Measurements from ENCODE around the gene TRPV6.

TRPV6 gene

DNA sequence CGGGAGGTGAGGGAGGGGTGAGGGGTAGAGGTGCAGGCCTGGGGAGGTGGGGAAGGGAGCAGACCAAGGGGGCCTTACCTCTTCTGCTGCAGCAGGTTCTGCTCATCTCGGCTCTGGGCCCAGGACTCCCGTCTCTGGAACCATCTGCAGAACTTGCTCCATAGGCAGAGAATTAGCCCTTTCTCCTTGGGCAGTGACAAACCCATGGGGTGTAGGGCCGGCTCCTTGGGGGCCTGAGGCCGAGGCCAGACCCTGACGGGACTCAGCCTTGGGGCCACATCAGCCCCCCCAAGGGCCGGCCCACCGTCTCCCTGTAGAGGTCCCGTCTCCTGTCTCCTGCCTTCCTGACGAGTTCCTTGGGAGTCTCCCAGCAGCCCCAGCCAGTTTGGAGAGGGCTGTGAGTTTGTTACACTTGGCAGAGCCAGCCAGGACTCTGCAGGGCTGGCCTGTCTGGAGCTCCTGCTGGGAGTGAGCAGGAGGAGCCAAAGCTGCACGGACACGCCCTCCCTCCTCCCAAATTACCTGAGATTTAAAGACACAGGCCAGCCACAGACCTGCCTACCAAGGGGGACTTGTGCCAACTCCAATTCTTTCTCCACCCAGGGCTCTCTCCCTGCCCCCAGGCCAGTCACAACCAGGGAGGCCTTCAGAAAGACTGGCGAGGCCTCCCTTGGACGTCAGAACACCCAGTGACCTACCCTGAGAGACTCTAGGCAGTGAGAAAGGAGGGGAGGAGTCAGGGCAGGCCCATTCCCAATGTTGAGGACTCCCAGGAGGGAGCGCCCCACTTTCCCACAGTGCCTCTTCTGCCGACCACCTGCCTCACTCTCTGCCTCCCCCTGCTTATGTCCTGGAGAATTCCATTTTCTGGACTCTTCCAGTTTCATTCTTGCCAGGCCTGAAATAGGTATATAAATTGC lies at the start of gene TRPV6:
TSS of gene TRPV6 (minus strand) at position 435 of the 920 bp plus-strand sequence.
- no peak for DNase-seq

- DNase-seq, result no peak
Observed at GRCh38 chr7:142934056-142934455, 48.5 kb upstream of the TRPV6 start.

DNA sequence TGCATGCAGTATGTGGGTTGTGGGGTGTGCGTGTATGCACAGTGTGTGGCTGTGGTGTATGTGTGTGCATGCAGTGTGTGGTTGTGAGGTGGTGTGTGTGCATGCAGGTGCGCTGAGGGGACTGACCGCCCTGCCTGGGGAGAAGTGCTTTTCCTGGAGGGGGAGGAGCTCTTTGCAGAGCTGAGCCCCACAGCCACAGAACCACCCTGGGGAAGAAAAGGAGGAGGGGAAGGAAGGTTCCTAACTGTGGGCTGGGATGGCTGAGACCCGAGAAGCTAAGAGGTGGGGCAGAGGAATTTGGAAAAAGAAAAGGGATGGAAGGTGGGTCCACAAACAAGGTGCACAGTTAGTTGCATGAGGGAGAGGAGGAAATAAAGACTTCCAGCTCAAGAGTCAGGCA lies 48.1 kb upstream of the TRPV6 start, which contains the start of gene TRPV5:
TSS of gene TRPV5 (minus strand) at position 123 of the 400 bp plus-strand sequence. CDS start 287 bp downstream, outside the sequence.
- no peak for DNase-seq

GRCh38 chr7:142933092-142933475 lies 47.5 kb upstream of the TRPV6 start:
- no peak for DNase-seq

- no peak for DNase-seq
Observed at GRCh38 chr7:142932386-142933091, 47.0 kb upstream of the TRPV6 start.

DNA sequence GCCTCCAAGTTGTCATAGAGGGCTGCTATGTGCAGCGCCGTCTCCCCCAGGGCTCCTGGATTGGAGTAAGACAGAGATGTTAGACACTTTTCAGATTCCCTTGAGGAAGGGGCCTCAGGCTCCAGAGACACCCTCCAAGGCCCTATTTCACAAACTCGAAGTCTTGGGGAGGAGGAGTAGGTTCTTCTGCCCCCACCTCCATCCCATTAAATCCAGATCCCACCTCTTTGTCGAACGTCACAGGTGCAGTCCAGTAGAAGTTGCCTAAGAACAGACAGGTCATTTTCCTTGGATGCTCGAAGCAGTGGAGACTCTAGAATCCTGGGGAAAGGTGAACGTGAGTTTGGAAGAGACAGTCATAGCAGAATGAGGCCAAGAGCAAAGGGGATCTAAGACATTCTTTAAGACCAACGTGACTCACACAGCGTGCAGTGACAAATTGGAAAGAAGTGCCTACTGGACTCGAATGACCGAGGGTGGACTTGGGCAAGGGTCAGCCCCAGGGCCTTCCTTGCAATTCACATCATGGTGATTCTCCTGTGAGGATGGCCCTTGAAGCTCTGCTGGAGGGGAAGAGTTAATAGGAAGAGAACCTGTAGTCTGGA lies 44.7 kb upstream of the TRPV6 start:
- no peak for DNase-seq

GRCh38 chr7:142927949-142928348 lies 42.4 kb upstream of the TRPV6 start:
- DNase-seq, result no peak

- DNase-seq, result no peak
Observed at GRCh38 chr7:142927085-142927745, 41.7 kb upstream of the TRPV6 start.

DNA sequence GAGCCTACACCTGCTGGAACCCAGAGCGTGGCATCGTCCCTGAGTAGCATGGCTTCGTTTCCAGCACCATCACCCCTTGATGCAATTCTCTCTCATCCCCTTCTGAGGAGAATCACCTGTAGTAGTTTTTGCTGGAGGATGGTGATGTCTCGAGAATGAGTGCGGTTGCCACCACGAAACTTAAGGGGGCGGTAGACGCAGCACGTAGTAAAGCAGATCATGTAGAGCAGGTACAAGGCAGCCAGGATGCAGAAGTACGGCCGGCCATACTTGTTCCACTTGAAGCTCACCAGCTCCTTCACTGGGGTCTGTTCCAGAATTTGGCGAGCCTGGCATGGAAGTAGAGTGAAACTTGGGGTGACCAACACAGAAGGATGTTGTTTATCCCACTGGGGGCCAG lies 39.9 kb upstream of the TRPV6 start:
- DNase-seq, result no peak

DNA sequence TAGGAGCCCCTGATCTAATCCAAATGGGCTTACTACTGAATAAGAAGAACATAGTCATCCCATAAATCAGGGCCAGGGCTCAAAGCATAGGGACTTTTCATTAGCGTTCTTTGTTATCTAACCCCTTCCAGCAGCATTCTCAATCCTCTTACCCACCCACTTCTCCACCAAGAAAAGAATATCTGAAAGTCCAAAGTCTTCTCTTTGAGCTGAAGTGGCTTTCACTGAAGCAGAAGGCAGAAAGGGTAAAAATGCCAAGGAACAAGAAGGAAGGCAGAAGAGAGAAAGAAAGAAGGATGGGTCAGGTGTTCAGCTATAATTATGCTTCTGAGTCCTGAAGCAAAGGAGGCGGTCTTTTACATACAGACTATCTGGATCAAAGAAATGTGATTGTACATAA lies 37.8 kb upstream of the TRPV6 start:
- DNase-seq, result no peak

DNA sequence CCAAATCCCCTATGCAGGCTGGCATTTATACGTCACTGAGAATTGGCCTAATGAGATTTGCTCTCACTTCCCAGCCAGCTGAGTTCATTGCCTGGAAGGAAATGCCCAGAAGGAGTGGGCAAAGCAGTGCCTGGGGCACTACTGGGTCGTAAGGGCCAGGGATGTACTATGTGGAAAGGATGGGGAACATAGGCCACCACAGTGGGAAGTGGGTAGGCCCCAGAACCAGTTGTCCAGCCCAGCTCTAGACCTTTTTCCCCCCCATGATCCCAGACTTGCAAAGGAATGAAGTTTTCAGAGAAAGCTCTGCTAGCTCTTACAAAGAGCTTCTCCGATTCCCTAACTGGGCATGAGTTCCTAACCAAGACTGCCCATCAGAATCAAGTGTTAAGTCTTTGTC lies 34.1 kb upstream of the TRPV6 start:
- no peak for DNase-seq

GRCh38 chr7:142918901-142919300 lies 33.4 kb upstream of the TRPV6 start:
- DNase-seq, result no peak

- DNase-seq, result no peak
Observed at GRCh38 chr7:142917447-142917846, 31.9 kb upstream of the TRPV6 start.

- DNase-seq, result no peak
Observed at GRCh38 chr7:142916508-142916907, 31.0 kb upstream of the TRPV6 start.

DNA sequence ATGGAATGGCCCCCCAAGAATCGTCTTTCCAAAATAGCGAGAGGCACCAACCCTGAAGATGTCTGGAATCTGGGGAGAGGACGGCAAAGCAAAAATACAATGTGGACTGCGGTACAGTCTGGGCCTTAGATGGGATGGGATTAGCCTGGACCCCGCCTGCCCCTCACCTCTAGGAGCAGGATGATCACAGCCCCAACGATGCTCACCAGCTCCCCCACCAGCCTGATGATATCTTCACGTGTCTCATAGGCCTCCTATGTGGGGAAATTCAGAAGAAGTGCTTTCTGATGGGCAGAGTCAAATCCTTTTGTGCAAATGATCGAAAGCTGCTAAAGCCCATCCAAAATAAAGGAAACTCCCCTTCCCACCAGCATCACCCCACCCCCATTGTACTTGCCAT lies 29.8 kb upstream of the TRPV6 start:
- DNase-seq, result no peak

- DNase-seq, result no peak
Observed at GRCh38 chr7:142914121-142914520, 28.6 kb upstream of the TRPV6 start.

DNA sequence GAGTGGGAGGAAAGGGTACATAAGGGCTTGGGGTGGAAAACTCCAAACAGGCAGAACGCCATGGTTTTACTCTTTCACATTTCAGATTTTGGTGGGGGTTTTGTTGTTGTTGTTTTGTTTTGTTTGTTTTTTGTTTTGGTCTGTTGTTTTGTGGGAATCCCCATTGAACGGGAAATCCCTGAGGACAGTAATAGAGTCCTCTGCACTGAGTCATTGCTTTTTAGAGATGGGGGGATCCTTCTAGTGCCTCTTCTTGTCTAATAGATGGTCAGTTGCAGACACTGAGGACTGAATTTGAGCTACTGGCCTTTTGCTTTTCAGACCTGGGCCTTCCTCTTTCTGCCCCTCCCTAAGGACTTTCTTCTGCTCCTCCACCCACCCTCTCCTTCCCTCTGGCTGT lies 28.0 kb upstream of the TRPV6 start:
- no peak for DNase-seq

- DNase-seq, result no peak
Observed at GRCh38 chr7:142913051-142913450, 27.5 kb upstream of the TRPV6 start.

DNA sequence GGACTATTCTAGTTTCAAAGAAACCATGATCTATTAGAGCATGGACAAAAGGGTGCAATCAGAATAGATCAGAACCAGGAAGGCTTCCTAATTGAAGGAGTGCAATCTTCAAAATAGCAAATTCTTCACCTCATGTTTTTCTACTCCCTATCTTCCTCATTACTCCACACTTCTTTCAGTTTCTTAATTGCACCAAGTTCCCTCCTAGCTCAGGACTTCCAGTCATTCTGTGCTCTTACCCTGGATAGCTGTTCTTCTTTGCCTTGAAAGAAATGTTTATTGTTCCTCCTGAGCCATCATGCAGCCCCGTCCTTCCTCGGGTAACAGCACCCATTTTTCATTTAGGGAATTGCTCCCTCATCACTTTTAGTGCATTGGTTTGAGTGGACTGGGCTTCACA lies 24.9 kb upstream of the TRPV6 start:
- DNase-seq, result no peak

DNA sequence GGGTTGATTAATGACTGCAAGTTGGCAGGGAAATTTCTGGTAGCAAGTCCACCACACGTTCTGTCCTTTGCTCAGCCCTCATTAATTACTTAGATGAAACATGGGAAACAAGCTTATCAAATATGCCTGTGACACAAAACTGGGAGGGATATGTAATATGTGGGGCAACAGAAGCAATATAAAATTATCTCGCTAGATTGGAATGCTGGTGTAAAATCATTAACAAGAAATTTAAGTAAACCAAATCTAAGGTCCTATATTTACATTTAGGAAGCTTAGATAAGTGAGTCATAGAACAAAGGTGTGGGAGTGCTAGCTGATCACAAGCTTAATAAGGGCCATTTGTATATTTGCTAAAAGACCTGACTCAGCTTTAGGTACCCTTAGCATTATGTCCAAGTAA lies 24.5 kb upstream of the TRPV6 start:
- DNase-seq, result no peak

All from hypothalamus (tissue), 51 donors.